ENCODE measurements around the gene EOMES.

- no peak for TF ChIP-seq EZH2 (IDR thresholded peaks at IDR 0.05; ENCODE audit: borderline replicate concordance, insufficient read depth, low read depth, low read length, poor library complexity, severe bottlenecking)
- no peak for TF ChIP-seq CTCF (IDR thresholded peaks at IDR 0.05)
Measured at GRCh38 chr3:27718459-27718858, 3.7 kb downstream of the EOMES start.
